HCT116 (cell line): ENCODE results near the gene CCDC179. TPM values are rescaled to one million over a fixed set of nuclear protein-coding genes. Genes with fewer than 3 reads are reported as not detected.

Experiments used
- ATAC-seq: fragments of 200-7000 bp; cut with Tn5 transposase; 2 replicates; pipeline ENCODE4 v1.9.1; 2020; ENCODE audit warnings: mild to moderate bottlenecking, moderate library complexity
- BruUV-seq: library from RNA; stranded (reverse); fragments of 400-500 nt; replicated peaks from 2 replicates; lab custom pipeline; 2021; lab: Mats Ljungman, UMichigan
- CTCF ChIA-PET: fragments of 300-600 bp; sonication (Branson Sonifier 250); formaldehyde crosslinking; loops from one replicate; lab custom pipeline; 2021; ENCODE audit warnings: antibody characterized with exemption; lab: Charles Lee
- POLR2A ChIA-PET: fragments of 300-600, 350-600 bp; sonication (Branson Sonifier 250); formaldehyde crosslinking; loops from one replicate; lab custom pipeline; 2021; ENCODE audit warnings: antibody characterized with exemption; lab: Charles Lee
- RAD21 ChIA-PET, 2 experiments: fragments of 300-600 bp; sonication (Branson Sonifier 250); formaldehyde crosslinking; loops; one replicate each; lab custom pipeline; 2023; ENCODE audit warnings: low total read pairs in 2 of 2; ENCODE audit not compliant: uncharacterized antibody in 2 of 2, unreplicated experiment in 2 of 2, low non-redundant PET in 1 of 2; lab: Charles Lee
- DNase-seq: peaks from one replicate; pipeline ENCODE4 v3.0.0-alpha.2; 2010; ENCODE audit warnings: low read depth, low spot score
- H2AFZ ChIP-seq: fragments of 200-600 bp; shearing (Covaris generic), sonication (generic); 2 replicates; pipeline ENCODE4 v1.6.1; 2017; ENCODE audit warnings: low read depth, mixed run types, mixed read lengths, antibody characterized with exemption, low read length; ENCODE audit not compliant: poor library complexity, severe bottlenecking
- H3K27ac ChIP-seq: 2 replicates; pipeline ENCODE4 v1.5.1; 2012; ENCODE audit warnings: low read depth, low read length
- H3K27me3 ChIP-seq: fragments of 200-600 bp; sonication (generic); 2 replicates; pipeline ENCODE4 v1.6.1; 2016; ENCODE audit warnings: mixed run types, low read length, mixed read lengths; ENCODE audit not compliant: insufficient read depth
- H3K36me3 ChIP-seq, 2 experiments: fragments of 200-500 bp in 1 of 2; fragments of 200-600 bp in 1 of 2; sonication (Bioruptor generic) in 1 of 2; sonication (generic) in 1 of 2; 2 replicates each; pipeline versions ENCODE4 v1.5.1 to v1.6.1; 2014 to 2016; ENCODE audit warnings: low read length in 2 of 2, inconsistent platforms in 1 of 2, mixed read lengths in 1 of 2, mixed run types in 1 of 2; ENCODE audit not compliant: insufficient read depth in 2 of 2, control insufficient read depth in 1 of 2
- H3K4me1 ChIP-seq, 2 experiments: fragments of 200-600 bp in 1 of 2; sonication (generic) in 1 of 2; 2 replicates each; pipeline versions ENCODE4 v1.5.1 to v1.6.1; 2012 to 2017; ENCODE audit warnings: low read length in 2 of 2, inconsistent platforms in 1 of 2, mild to moderate bottlenecking in 1 of 2, mixed read lengths in 1 of 2, mixed run types in 1 of 2, moderate library complexity in 1 of 2; ENCODE audit not compliant: insufficient read depth in 2 of 2, control insufficient read depth in 1 of 2
- H3K4me2 ChIP-seq: fragments of 200-600 bp; sonication (generic); 2 replicates; pipeline ENCODE4 v1.6.1; 2017; ENCODE audit warnings: mixed run types, low read length, mixed read lengths
- H3K4me3 ChIP-seq, 2 experiments: fragments of 200-600 bp in 1 of 2; sonication (generic) in 1 of 2; replicated peaks in 1 of 2; 2 replicates each; pipeline ENCODE4 v1.5.1; 2011 to 2016; ENCODE audit warnings: low read length in 2 of 2, control low read depth in 1 of 2, low read depth in 1 of 2, mild to moderate bottlenecking in 1 of 2, mixed read lengths in 1 of 2, mixed run types in 1 of 2
- H3K79me2 ChIP-seq: fragments of 200-600 bp; sonication (generic); 2 replicates; pipeline ENCODE4 v1.6.1; 2017; ENCODE audit warnings: mild to moderate bottlenecking, mixed run types, low read length, moderate library complexity, mixed read lengths; ENCODE audit not compliant: insufficient read depth
- H3K9ac ChIP-seq: fragments of 200-600 bp; sonication (generic); 2 replicates; pipeline ENCODE4 v1.6.1; 2016; ENCODE audit warnings: low read length, mixed read lengths
- H3K9me2 ChIP-seq: fragments of 200-600 bp; sonication (generic), shearing (Covaris generic); 2 replicates; pipeline ENCODE4 v1.6.1; 2017; ENCODE audit warnings: mixed run types, mild to moderate bottlenecking, moderate library complexity; ENCODE audit not compliant: insufficient read depth
- H3K9me3 ChIP-seq, 2 experiments: fragments of 200-500 bp in 1 of 2; fragments of 200-600 bp in 1 of 2; sonication (Bioruptor generic) in 1 of 2; sonication (generic) in 1 of 2; 2 replicates each; pipeline ENCODE4 v1.6.1; 2014 to 2017; ENCODE audit warnings: low read length in 2 of 2, mixed read lengths in 2 of 2, inconsistent platforms in 1 of 2, low read depth in 1 of 2, mild to moderate bottlenecking in 1 of 2, mixed run types in 1 of 2, moderate library complexity in 1 of 2; ENCODE audit not compliant: control insufficient read depth in 1 of 2, insufficient read depth in 1 of 2
- H4K20me1 ChIP-seq: fragments of 200-600 bp; sonication (generic), shearing (Covaris generic); 2 replicates; pipeline ENCODE4 v1.6.1; 2017; ENCODE audit warnings: mixed run types, mild to moderate bottlenecking, moderate library complexity; ENCODE audit not compliant: insufficient read depth
- CBX3 ChIP-seq: IDR thresholded peaks from 2 replicates; pipeline ENCODE4 v1.6.1; 2012; ENCODE audit warnings: low read depth
- CEBPB ChIP-seq: IDR thresholded peaks from 2 replicates; pipeline ENCODE4 v1.6.1; 2012; ENCODE audit warnings: low read depth
- CTCF ChIP-seq, 3 experiments: fragments of 200-600 bp in 1 of 3; sonication (generic) in 1 of 3; IDR thresholded peaks in 2 of 3; conservative IDR thresholded peaks in 1 of 3; 2 replicates each; pipeline ENCODE4 v1.5.1; 2012 to 2017; ENCODE audit warnings: low read depth in 2 of 3, low read length in 2 of 3, antibody characterized with exemption in 1 of 3, borderline replicate concordance in 1 of 3, control low read depth in 1 of 3, mild to moderate bottlenecking in 1 of 3, mixed read lengths in 1 of 3, mixed run types in 1 of 3, moderate library complexity in 1 of 3; ENCODE audit not compliant: insufficient read depth in 1 of 3
- EGR1 ChIP-seq: IDR thresholded peaks from 2 replicates; pipeline ENCODE4 v1.6.1; 2012; ENCODE audit warnings: low read depth
- EZH2 ChIP-seq: fragments of 200-600 bp; sonication (generic); IDR thresholded peaks from 2 replicates; pipeline ENCODE4 v1.6.1; 2017; ENCODE audit warnings: antibody characterized with exemption, mixed run types
- EZH2phosphoT487 ChIP-seq: fragments of 200-600 bp; IDR thresholded peaks from 2 replicates; pipeline ENCODE4 v1.6.1; 2018; ENCODE audit warnings: antibody characterized with exemption, borderline replicate concordance
- POLR2A ChIP-seq: IDR thresholded peaks from 2 replicates; pipeline ENCODE4 v1.7.0; 2011; ENCODE audit warnings: borderline replicate concordance; ENCODE audit not compliant: insufficient read depth, insufficient read length; ENCODE audit errors: extremely low read depth
- POLR2AphosphoS5 ChIP-seq: IDR thresholded peaks from 2 replicates; pipeline ENCODE4 v1.6.1; 2011; ENCODE audit warnings: mild to moderate bottlenecking, low read depth, low read length, moderate library complexity
- RAD21 ChIP-seq: IDR thresholded peaks from 2 replicates; pipeline ENCODE4 v1.6.1; 2012; ENCODE audit warnings: low read depth, mild to moderate bottlenecking
- SIN3A ChIP-seq: IDR thresholded peaks from 2 replicates; pipeline ENCODE4 v1.6.1; 2012; ENCODE audit warnings: low read depth
- SRF ChIP-seq: IDR thresholded peaks from 2 replicates; pipeline ENCODE4 v1.6.1; 2012; ENCODE audit warnings: low read depth
- YY1 ChIP-seq: IDR thresholded peaks from 2 replicates; pipeline ENCODE4 v1.6.1; 2011; ENCODE audit warnings: low read length, low read depth, moderate library complexity, mild to moderate bottlenecking; ENCODE audit not compliant: insufficient replicate concordance; ENCODE audit errors: extremely low read depth
- ZFX ChIP-seq: fragments of 450-650 bp; IDR thresholded peaks from 2 replicates; pipeline ENCODE4 v1.6.1; 2017
- ZNF274 ChIP-seq: fragments of 200-500 bp; sonication (Bioruptor generic); IDR thresholded peaks from 2 replicates; pipeline ENCODE4 v1.6.1; 2014; ENCODE audit warnings: mild to moderate bottlenecking, low read depth, low read length, inconsistent platforms
- intact Hi-C: fragments of 100-400 bp; cut with micrococcal nuclease; formaldehyde crosslinking; loops from 2 replicates; pipeline ENCODE4 v1.10.0; 2022
- total RNA-seq: library from RNA; stranded (reverse); gene quantifications from one replicate; pipeline ENCODE4 v1.2.1, GENCODE V29; 2021; ENCODE audit not compliant: unreplicated experiment
- TF ChIP-seq, protein P1 (sequence below): IDR thresholded peaks from 2 replicates; pipeline ENCODE4 v1.6.1; 2012
- TF ChIP-seq, protein P2 (sequence below): IDR thresholded peaks from 2 replicates; pipeline ENCODE4 v1.6.1; 2012; ENCODE audit warnings: low read depth

CCDC179 gene
- total RNA-seq, 1 experiment from 2014 or later: not detected

GRCh38 chr11:22859756-22860155 lies 518 bp downstream of the CCDC179 start:
- ChIA-PET POLR2A (interaction anchor here (1.1 kb wide), 1 partner anchor 30 kb away, joined by 3 read pairs; the partner anchor contains the start of gene SVIP), CTCF (interaction anchor here (1.0 kb wide), 1 partner anchor 11 kb away, joined by 3 read pairs; no protein-coding TSS in a partner anchor), RAD21 (no interaction called here)
- no peaks in the 10 kb centered on the region for H3K36me3 ChIP-seq
- H3K27ac ChIP-seq: no peak overlapping the region
- BruUV-seq: no TSS peak
- H3K9me2 ChIP-seq: no peaks in the 10 kb centered on the region
- no peak overlapping the region for H3K4me3 ChIP-seq
- no peaks in the 10 kb centered on the region for H3K9me3 ChIP-seq
- no peak overlapping the region for H3K4me2 ChIP-seq
- no peak for TF ChIP-seq EZH2phosphoT487
- no peak for TF ChIP-seq SIN3A
- TF ChIP-seq YY1: no peak
- TF ChIP-seq, protein P1, sequence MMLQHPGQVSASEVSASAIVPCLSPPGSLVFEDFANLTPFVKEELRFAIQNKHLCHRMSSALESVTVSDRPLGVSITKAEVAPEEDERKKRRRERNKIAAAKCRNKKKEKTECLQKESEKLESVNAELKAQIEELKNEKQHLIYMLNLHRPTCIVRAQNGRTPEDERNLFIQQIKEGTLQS: no peak
- no peak for TF ChIP-seq RAD21
- TF ChIP-seq ZNF274: no peak
- TF ChIP-seq SRF: no peak
- TF ChIP-seq CEBPB: no peak
- no peak for TF ChIP-seq POLR2A
- no peak for TF ChIP-seq CTCF (IDR thresholded peaks at IDR 0.05 in 2 of 3, conservative IDR thresholded peaks at IDR 0.05 in 1 of 3; ENCODE audit: borderline replicate concordance in 1 of 3, insufficient read depth in 1 of 3, low read depth in 2 of 3, low read length in 2 of 3)
- TF ChIP-seq EZH2: no peak
- TF ChIP-seq, protein P2, sequence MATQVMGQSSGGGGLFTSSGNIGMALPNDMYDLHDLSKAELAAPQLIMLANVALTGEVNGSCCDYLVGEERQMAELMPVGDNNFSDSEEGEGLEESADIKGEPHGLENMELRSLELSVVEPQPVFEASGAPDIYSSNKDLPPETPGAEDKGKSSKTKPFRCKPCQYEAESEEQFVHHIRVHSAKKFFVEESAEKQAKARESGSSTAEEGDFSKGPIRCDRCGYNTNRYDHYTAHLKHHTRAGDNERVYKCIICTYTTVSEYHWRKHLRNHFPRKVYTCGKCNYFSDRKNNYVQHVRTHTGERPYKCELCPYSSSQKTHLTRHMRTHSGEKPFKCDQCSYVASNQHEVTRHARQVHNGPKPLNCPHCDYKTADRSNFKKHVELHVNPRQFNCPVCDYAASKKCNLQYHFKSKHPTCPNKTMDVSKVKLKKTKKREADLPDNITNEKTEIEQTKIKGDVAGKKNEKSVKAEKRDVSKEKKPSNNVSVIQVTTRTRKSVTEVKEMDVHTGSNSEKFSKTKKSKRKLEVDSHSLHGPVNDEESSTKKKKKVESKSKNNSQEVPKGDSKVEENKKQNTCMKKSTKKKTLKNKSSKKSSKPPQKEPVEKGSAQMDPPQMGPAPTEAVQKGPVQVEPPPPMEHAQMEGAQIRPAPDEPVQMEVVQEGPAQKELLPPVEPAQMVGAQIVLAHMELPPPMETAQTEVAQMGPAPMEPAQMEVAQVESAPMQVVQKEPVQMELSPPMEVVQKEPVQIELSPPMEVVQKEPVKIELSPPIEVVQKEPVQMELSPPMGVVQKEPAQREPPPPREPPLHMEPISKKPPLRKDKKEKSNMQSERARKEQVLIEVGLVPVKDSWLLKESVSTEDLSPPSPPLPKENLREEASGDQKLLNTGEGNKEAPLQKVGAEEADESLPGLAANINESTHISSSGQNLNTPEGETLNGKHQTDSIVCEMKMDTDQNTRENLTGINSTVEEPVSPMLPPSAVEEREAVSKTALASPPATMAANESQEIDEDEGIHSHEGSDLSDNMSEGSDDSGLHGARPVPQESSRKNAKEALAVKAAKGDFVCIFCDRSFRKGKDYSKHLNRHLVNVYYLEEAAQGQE: no peak
- TF ChIP-seq ZFX: no peak
- TF ChIP-seq CBX3: no peak
- TF ChIP-seq POLR2AphosphoS5: no peak
- TF ChIP-seq EGR1: no peak
- H3K79me2 ChIP-seq: no peaks in the 10 kb centered on the region
- H3K4me1 ChIP-seq: no peaks in the 10 kb centered on the region
- no peaks in the 10 kb centered on the region for H3K27me3 ChIP-seq
- no peak overlapping the region for H3K9ac ChIP-seq
- H2AFZ ChIP-seq: no peak overlapping the region
- no peaks in the 10 kb centered on the region for H4K20me1 ChIP-seq
- no peak for ATAC-seq
- no peak for DNase-seq
- intact Hi-C loops: no loop called here
